Astrocyte of the cerebellum (primary cell): ENCODE results near the gene MORN1.

Experiments used
- DNase-seq: peaks from one replicate; pipeline ENCODE4 v3.0.0-alpha.2; 2011; ENCODE audit warnings: low read depth
- H3K4me3 ChIP-seq: 2 replicates; pipeline ENCODE4 v1.5.1; 2011; ENCODE audit warnings: mild to moderate bottlenecking, low read depth, low read length, moderate library complexity
- in situ Hi-C: cut with HindIII; loops from 2 replicates; pipeline ENCODE4 v1.10.0; 2017; ENCODE audit warnings: low sequenced_read_pairs
- TF ChIP-seq, protein P1 (sequence below): IDR thresholded peaks from 2 replicates; pipeline ENCODE4 v1.5.1; 2012; ENCODE audit warnings: low read length, low read depth, moderate library complexity, mild to moderate bottlenecking; ENCODE audit errors: missing control alignments

MORN1 gene

GRCh38 chr1:2322581-2323211 lies 68.7 kb downstream of the MORN1 start:
- TF ChIP-seq, protein P1, sequence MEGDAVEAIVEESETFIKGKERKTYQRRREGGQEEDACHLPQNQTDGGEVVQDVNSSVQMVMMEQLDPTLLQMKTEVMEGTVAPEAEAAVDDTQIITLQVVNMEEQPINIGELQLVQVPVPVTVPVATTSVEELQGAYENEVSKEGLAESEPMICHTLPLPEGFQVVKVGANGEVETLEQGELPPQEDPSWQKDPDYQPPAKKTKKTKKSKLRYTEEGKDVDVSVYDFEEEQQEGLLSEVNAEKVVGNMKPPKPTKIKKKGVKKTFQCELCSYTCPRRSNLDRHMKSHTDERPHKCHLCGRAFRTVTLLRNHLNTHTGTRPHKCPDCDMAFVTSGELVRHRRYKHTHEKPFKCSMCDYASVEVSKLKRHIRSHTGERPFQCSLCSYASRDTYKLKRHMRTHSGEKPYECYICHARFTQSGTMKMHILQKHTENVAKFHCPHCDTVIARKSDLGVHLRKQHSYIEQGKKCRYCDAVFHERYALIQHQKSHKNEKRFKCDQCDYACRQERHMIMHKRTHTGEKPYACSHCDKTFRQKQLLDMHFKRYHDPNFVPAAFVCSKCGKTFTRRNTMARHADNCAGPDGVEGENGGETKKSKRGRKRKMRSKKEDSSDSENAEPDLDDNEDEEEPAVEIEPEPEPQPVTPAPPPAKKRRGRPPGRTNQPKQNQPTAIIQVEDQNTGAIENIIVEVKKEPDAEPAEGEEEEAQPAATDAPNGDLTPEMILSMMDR = no peak
- no peak overlapping the region for H3K4me3 ChIP-seq
- DNase-seq = peak; percentile 60
- in situ Hi-C loops = no loop called here

DNA sequence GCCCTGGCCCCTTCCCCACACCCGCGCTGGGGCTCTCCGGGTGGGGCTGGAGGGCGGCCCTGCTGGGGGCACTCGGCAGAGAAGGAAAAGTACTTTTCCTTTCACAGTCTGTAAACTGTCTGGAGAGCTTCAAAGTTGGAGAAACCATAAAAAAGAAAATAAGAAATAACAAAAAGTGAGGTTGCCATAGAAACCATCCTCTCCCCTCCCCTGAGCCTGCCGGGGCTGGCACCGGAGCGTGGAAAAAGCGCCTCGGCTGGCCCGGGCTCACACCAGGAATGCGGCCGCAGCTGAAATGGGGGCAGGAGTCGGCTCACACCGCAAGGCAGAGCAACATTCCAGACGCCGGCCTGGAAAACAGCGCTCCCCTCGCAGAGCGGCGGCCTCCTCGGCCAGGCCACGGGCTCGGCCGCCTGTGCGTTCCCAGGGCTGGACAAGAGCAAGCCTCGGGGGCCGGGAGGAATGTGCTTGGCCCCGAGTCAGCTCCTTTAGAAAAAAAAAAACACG lies 69.2 kb downstream of the MORN1 start:
- DNase-seq = peak; percentile 93
- peak overlapping the region; percentile 2 for H3K4me3 ChIP-seq
- TF ChIP-seq, protein P1 = peak; percentile 28
- in situ Hi-C loops = no loop called here

DNA sequence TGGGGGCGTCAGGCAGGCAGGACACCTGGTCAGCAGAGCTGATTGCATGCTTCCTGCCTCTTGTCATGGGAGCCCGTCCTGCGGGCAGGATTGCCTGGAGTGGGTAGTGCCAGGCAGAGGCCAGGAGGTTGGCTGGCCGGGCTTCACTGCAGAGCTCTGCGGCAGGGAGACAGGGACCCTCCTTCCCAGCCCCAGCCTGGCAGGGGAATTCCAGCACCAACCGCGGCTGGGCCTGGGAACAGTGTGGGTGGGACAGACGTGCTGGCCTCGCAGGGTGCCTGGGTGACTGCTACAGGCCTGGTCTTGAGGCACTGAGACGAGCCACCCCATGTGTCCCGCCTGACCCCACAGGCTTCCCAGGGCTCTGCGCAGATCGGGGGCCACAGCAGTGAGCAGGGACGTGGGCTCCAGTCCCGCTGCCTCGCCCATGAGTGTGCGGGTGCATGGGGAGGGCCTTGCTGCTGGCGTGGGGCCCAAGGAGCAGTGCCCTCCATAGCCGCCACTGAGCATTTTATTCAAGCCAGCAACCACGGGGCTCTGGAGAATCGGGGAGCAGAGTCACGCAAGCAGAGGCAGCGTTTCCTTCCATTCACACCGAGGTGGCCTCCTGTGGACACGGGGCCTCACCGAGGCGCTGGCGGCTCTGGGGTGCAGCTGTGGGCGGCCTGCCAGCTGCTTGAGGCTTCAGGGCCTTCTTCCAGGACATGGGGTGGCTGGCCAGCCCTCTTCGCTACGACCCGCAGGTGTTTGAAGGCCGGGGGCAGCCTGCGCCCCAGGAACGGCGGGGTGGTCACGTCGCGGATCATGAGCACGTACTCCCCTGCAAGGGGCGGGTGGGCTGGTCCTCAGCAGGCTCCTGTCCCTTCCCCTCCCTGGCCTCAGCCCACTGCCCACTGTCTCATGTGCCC lies 70.3 kb downstream of the MORN1 start:
- no peak for DNase-seq
- H3K4me3 ChIP-seq = no peak overlapping the region
- TF ChIP-seq, protein P1 = no peak
- in situ Hi-C loops = no loop called here

GRCh38 chr1:2320006-2320405 lies 71.3 kb downstream of the MORN1 start:
- no peak for DNase-seq
- no peak overlapping the region for H3K4me3 ChIP-seq
- in situ Hi-C loops = no loop called here
- TF ChIP-seq, protein P1 = no peak

GRCh38 chr1:2319291-2319690 lies 72.1 kb downstream of the MORN1 start:
- in situ Hi-C loops = no loop called here
- H3K4me3 ChIP-seq = no peak overlapping the region
- DNase-seq = no peak
- TF ChIP-seq, protein P1 = no peak

DNA sequence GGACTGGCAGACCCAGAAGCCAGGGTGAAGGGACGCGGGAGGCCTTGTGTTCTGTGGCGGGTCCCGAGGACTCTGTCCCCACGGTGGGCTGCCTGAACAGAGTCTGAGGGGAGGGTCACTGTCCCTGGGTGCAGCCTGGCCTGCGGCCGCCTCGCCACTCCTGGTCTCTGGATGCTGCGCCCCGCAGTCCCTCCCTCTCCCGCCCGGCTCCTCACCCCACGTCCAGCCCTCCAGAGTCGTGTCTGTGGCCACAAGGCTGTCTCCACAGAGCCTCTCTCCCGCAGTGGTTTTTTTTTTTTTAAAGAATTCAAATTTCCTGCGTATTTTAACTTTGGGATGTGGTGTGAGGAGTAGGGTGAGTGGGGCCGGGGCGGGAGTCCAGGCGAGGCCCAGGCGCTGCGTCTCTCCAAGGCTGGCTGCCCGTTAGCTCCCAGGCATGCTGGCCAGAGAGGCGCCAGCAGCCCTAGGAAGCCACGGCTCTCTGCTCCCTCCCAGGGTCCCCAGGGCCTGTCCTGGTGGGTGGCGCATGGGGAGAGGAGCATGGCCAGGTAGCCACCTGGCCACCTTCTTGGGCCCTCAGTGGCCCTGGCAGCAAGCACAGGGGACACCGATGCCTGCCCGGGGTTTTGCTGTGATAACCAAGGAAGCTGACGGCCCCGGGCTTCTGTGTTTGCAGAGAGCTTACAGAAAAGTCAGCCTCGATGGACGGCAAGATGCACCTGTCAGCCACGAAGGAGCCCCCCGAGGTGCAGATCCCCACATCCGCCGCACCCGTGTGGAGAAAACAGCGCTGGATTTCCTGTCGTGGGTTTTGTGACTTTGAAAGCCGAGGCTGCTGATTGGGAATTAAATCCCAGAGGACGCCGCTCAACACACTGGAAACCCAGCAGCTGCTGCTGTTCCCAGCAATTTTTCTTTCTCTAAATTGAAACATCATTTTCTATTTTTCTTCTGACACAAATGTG lies 72.8 kb downstream of the MORN1 start:
- TF ChIP-seq, protein P1 = no peak
- H3K4me3 ChIP-seq = no peak overlapping the region
- no peak for DNase-seq
- in situ Hi-C loops = no loop called here
